GM06990 (cell line): ENCODE measurements around the gene SIAH3.
"Not testable (repeated sequence)": the region's sequence is repeated elsewhere in the genome, so short reads cannot be mapped to it uniquely, and the experiment has no call there.

Source experiments
- DNase-seq: peaks from one replicate; pipeline ENCODE4 v3.0.0-alpha.2; 2011; ENCODE audit not compliant: insufficient read length; ENCODE audit errors: extremely low read depth
- H3K27me3 ChIP-seq: replicated peaks from 2 replicates; pipeline ENCODE4 v1.6.0; 2011; ENCODE audit warnings: low read length; ENCODE audit not compliant: control insufficient read depth, insufficient read depth
- H3K36me3 ChIP-seq: 2 replicates; pipeline ENCODE4 v1.5.1; 2011; ENCODE audit warnings: low read length; ENCODE audit not compliant: control insufficient read depth, insufficient read depth
- H3K4me3 ChIP-seq: replicated peaks from 2 replicates; pipeline ENCODE4 v1.5.1; 2011; ENCODE audit warnings: low read depth, mild to moderate bottlenecking, control low read depth, low read length
- TF ChIP-seq, protein P1 (sequence below): IDR thresholded peaks from 2 replicates; pipeline ENCODE4 v1.5.1; 2011; ENCODE audit warnings: low read length, control low read depth, mild to moderate bottlenecking, inconsistent platforms; ENCODE audit not compliant: insufficient read depth, poor library complexity, severe bottlenecking

The SIAH3 gene

DNA sequence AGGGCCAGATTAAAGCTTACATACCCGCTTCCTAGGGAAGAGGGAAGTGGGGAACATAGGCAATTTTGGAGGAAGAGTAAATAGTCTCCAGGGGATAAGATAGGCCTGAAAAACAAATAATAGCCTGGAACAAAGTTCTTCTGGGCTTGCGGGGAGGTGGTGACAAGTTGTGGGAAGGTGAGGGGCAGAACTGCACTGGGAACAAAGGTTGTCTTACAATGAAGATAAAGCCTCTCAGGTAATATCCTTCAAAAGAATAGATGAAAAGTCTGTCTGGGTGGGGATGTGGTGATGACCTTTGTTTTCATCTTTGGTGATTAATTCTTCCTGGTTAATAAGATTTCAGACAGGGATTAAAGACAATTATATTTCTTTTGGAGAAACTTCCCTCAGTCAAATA, 80.7 kb downstream of the SIAH3 start:
- TF ChIP-seq, protein P1, sequence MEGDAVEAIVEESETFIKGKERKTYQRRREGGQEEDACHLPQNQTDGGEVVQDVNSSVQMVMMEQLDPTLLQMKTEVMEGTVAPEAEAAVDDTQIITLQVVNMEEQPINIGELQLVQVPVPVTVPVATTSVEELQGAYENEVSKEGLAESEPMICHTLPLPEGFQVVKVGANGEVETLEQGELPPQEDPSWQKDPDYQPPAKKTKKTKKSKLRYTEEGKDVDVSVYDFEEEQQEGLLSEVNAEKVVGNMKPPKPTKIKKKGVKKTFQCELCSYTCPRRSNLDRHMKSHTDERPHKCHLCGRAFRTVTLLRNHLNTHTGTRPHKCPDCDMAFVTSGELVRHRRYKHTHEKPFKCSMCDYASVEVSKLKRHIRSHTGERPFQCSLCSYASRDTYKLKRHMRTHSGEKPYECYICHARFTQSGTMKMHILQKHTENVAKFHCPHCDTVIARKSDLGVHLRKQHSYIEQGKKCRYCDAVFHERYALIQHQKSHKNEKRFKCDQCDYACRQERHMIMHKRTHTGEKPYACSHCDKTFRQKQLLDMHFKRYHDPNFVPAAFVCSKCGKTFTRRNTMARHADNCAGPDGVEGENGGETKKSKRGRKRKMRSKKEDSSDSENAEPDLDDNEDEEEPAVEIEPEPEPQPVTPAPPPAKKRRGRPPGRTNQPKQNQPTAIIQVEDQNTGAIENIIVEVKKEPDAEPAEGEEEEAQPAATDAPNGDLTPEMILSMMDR = no peak

DNA sequence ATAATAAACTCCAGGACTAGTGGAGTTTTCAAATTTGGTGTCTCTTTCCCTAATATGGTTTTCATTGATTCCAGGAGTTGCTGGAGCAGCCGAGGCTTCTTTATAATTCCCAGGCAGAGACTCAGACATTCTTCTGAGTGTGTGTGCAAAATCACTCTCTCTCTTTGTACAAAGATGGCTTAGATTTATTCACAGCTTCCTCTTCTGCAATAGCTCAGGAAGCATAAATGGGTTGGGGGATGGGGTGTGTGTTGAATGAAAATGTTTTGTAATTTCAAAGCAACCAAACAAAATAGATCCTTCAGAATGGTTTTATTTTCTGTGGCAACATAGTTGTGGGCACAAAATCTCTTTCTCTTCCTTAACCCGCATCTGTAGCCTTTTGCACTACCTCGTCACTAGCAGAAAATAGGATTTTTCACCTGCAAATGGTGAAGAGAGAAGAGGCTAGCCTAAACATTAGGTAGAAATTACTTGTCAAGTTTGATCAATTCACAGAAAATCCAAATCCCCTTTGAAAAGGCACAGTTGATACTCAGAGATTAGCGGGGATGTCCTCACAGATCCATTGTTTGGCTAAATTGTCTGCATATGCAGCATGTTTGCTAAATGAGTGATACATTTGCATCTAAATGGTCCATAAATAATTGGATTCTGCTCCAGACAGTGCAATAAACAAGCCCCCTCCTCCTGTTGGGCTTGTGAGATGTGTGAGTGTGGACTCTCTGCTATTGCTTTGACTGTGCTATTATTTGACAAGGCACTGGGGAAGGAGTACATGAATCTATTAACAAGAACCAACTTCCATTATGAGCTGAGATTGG, 82.7 kb downstream of the SIAH3 start:
- TF ChIP-seq, protein P1 = no peak
- no peak for DNase-seq
- H3K27me3 ChIP-seq = no peaks in the 10 kb centered on the region; the same call in 1 of the 2 replicates
- no peaks in the 10 kb centered on the region for H3K36me3 ChIP-seq
- no peak overlapping the region for H3K4me3 ChIP-seq

More for the DNA sequence above, 80.7 kb downstream of the SIAH3 start:
- H3K36me3 ChIP-seq = no peaks in the 10 kb centered on the region
- H3K4me3 ChIP-seq = no peak overlapping the region
- no peaks in the 10 kb centered on the region; the same call in 1 of the 2 replicates for H3K27me3 ChIP-seq
- no peak for DNase-seq

DNA sequence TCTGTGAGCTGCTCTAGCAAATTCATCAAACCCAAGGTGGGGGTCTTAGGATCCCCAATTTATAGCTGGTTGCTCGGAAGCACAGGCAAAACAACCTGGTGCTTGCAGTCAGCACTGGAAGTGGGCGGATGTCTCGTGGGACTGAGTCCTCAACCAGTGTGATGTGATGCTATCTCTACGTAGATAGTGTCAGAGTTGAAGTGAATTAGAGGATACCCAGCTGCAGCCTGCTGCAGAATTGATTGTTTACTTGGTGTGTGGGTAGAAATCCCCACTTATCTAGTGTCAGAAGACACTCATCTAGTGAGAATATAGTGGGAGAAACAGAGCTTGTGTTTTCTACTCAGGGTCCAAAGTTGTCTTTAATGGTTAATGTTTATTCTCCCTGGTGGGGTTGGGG, 86.1 kb downstream of the SIAH3 start:
- TF ChIP-seq, protein P1 = no peak
- Histone ChIP-seq H3K4me3 (no peak overlapping the region), H3K36me3 (no peaks in the 10 kb centered on the region), H3K27me3 (peaks cover 2% of the 10 kb centered on the region; the same call in 1 of the 2 replicates)
- DNase-seq = no peak

DNA sequence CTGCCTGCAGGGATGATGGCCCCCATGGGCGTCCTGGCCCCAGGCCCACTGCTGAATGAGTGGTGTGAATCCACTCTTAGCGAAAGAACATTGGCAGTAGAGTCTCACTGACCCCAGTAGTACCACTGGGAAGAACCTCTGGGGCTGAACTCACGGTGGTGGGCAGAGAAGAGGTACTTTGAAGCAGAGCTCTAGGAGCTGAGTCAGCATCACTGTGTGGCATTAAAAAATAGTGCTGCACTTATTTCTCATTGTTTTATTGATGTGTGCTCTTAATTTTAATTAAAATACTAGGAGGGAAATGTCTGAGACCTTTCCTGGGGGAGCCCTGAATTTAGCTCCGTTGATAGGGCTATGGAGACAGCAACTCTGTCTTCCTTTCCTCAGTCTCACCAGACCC, 88.1 kb downstream of the SIAH3 start:
- TF ChIP-seq, protein P1 = no peak
- DNase-seq = no peak
- no peak overlapping the region for H3K4me3 ChIP-seq

DNA sequence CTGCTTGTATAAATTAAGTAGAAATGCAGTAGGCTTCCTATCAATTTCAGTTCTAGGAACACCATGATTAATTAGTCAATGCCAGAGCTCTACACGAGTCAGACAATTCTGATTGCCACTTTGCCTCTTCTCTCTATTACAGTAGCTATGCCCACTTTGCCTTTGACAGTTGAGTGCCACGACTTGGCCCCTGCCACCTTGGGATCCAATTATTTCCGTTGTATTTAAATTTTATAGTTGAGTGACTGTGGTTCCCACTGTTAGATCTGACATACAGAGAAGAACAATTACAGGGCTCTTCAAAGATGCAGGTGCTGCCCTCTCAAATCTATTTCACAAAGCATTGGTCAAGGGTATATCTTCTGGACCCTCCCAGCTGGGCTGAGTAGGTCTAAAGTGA, 94.0 kb downstream of the SIAH3 start:
- not testable (repeated sequence) for H3K4me3 ChIP-seq, H3K36me3 ChIP-seq, DNase-seq, H3K27me3 ChIP-seq

More for the DNA sequence above, 88.1 kb downstream of the SIAH3 start:
- H3K36me3 ChIP-seq = no peaks in the 10 kb centered on the region
- H3K27me3 ChIP-seq = peaks cover 2% of the 10 kb centered on the region; the same call in 1 of the 2 replicates

DNA sequence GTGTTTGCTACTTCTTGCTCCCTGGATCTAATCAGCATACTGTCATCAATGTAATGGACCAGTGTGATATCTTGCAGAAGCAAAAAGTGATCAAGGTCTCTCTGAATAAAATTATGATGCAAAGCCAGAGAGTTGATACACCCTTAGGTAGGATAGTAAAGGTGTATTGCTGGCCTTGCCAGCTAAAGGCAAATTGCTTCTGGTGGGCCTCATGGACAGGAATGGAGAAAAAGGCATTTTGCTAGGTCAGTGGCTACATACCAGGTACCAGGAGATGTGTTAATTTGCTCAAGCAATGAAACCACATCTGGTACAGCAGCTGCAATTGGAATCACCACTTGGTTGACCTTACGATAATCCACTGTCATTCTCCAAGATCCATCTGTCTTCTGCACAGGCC, 95.1 kb downstream of the SIAH3 start:
- not testable (repeated sequence) for DNase-seq, H3K36me3 ChIP-seq, H3K4me3 ChIP-seq, H3K27me3 ChIP-seq
